ENCODE results near the gene SPRR3. TPM values are rescaled to one million over a fixed set of nuclear protein-coding genes. Genes with fewer than 3 reads are reported as not detected.
"Not testable (repeated sequence)": the region's sequence is repeated elsewhere in the genome, so short reads cannot be mapped to it uniquely, and the experiment has no call there.

The SPRR3 gene
- total RNA-seq, 1 donor from 2014 or later, result not detected

GRCh38 chr1:152999818-153000217, 1.7 kb upstream of the SPRR3 start:
- H3K36me3 Mint-ChIP-seq (ENCODE audit: low read depth, unreplicated experiment), result no peaks in the 10 kb centered on the region
- no peak for TF ChIP-seq CTCF (IDR thresholded peaks at IDR 0.05; ENCODE audit: unreplicated experiment)
- peak overlapping the region; percentile 10 for H3K27ac Mint-ChIP-seq (ENCODE audit: unreplicated experiment)
- peaks cover 24% of the 10 kb centered on the region for H3K4me1 Mint-ChIP-seq (ENCODE audit: unreplicated experiment)
- H3K9me3 Mint-ChIP-seq (ENCODE audit: unreplicated experiment), result no peaks in the 10 kb centered on the region
- no peak for DNase-seq (ENCODE audit: low spot score)
- peaks cover 2% of the 10 kb centered on the region for H3K27me3 Mint-ChIP-seq (ENCODE audit: unreplicated experiment)
- H3K4me3 Mint-ChIP-seq (ENCODE audit: unreplicated experiment), result no peak overlapping the region

GRCh38 chr1:153000294-153000693, 1.3 kb upstream of the SPRR3 start:
- DNase-seq (ENCODE audit: low spot score), result no peak
- H3K27me3 Mint-ChIP-seq (ENCODE audit: unreplicated experiment), result peaks cover 2% of the 10 kb centered on the region
- no peaks in the 10 kb centered on the region for H3K36me3 Mint-ChIP-seq (ENCODE audit: low read depth, unreplicated experiment)
- H3K27ac Mint-ChIP-seq (ENCODE audit: unreplicated experiment), result peak overlapping the region; percentile 10
- peaks cover 24% of the 10 kb centered on the region for H3K4me1 Mint-ChIP-seq (ENCODE audit: unreplicated experiment)
- no peak for TF ChIP-seq CTCF (IDR thresholded peaks at IDR 0.05; ENCODE audit: unreplicated experiment)
- no peak overlapping the region for H3K4me3 Mint-ChIP-seq (ENCODE audit: unreplicated experiment)
- H3K9me3 Mint-ChIP-seq (ENCODE audit: unreplicated experiment), result no peaks in the 10 kb centered on the region

- H3K27ac Mint-ChIP-seq (ENCODE audit: unreplicated experiment); H3K4me1 Mint-ChIP-seq (ENCODE audit: unreplicated experiment); DNase-seq (ENCODE audit: low spot score); H3K36me3 Mint-ChIP-seq (ENCODE audit: low read depth, unreplicated experiment); H3K27me3 Mint-ChIP-seq (ENCODE audit: unreplicated experiment); H3K4me3 Mint-ChIP-seq (ENCODE audit: unreplicated experiment); H3K9me3 Mint-ChIP-seq (ENCODE audit: unreplicated experiment): not testable (repeated sequence)
These were observed 9.7 kb downstream of the SPRR3 start for GRCh38 chr1:153011235-153011758.

- not testable (repeated sequence) for H3K27me3 Mint-ChIP-seq (ENCODE audit: unreplicated experiment); H3K4me3 Mint-ChIP-seq (ENCODE audit: unreplicated experiment); H3K4me1 Mint-ChIP-seq (ENCODE audit: unreplicated experiment); H3K36me3 Mint-ChIP-seq (ENCODE audit: low read depth, unreplicated experiment); DNase-seq (ENCODE audit: low spot score); H3K27ac Mint-ChIP-seq (ENCODE audit: unreplicated experiment); H3K9me3 Mint-ChIP-seq (ENCODE audit: unreplicated experiment)
These were observed 20.3 kb downstream of the SPRR3 start for GRCh38 chr1:153021829-153022228.

- not testable (repeated sequence) for H3K27ac Mint-ChIP-seq (ENCODE audit: unreplicated experiment); H3K9me3 Mint-ChIP-seq (ENCODE audit: unreplicated experiment); H3K36me3 Mint-ChIP-seq (ENCODE audit: low read depth, unreplicated experiment); DNase-seq (ENCODE audit: low spot score); H3K4me1 Mint-ChIP-seq (ENCODE audit: unreplicated experiment); H3K27me3 Mint-ChIP-seq (ENCODE audit: unreplicated experiment); H3K4me3 Mint-ChIP-seq (ENCODE audit: unreplicated experiment)
These were observed 20.8 kb downstream of the SPRR3 start for GRCh38 chr1:153022340-153022739.

- H3K4me1 Mint-ChIP-seq (ENCODE audit: unreplicated experiment), result peaks cover 8% of the 10 kb centered on the region
These were observed 21.6 kb downstream of the SPRR3 start for GRCh38 chr1:153023109-153023508.

More at GRCh38 chr1:153023109-153023508, 21.6 kb downstream of the SPRR3 start:
- H3K27ac Mint-ChIP-seq (ENCODE audit: unreplicated experiment), result no peak overlapping the region
- no peak for DNase-seq (ENCODE audit: low spot score)
- no peak overlapping the region for H3K4me3 Mint-ChIP-seq (ENCODE audit: unreplicated experiment)
- no peaks in the 10 kb centered on the region for H3K27me3 Mint-ChIP-seq (ENCODE audit: unreplicated experiment)
- no peaks in the 10 kb centered on the region for H3K36me3 Mint-ChIP-seq (ENCODE audit: low read depth, unreplicated experiment)
- H3K9me3 Mint-ChIP-seq (ENCODE audit: unreplicated experiment), result no peaks in the 10 kb centered on the region
- no peak for TF ChIP-seq CTCF (IDR thresholded peaks at IDR 0.05; ENCODE audit: unreplicated experiment)
